Neural progenitor cell (in vitro differentiated cells): ENCODE results near the gene ZNF682.

Source experiments
- EZH2 ChIP-seq: fragments of 200-600 bp; sonication (generic); IDR thresholded peaks from 2 replicates; pipeline ENCODE4 v1.6.1; 2017; ENCODE audit warnings: antibody characterized with exemption, mild to moderate bottlenecking, moderate library complexity
- TF ChIP-seq, protein P1 (sequence below): fragments of 200-600 bp; sonication (generic); IDR thresholded peaks from 2 replicates; pipeline ENCODE4 v1.5.1; 2017; ENCODE audit warnings: antibody characterized with exemption, mild to moderate bottlenecking

DNA sequence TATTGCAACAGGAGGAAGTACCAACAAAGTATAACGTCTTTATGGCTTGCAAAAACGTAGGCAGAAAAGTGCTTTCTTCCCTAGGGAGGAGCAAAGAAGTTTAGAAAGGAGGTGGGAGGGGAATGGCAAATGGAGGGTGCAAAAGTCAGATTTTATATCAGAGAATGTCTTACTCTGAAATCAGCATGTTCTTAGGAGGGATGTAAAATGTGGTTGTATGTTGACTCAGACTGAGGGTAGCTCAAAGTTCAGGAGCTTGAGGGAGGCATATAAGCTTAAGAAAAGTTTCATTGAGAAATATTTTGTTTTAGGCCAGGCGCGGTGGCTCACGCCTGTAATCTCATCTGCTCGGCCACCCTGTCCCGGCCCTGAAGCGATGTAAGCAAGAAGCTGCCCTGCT is 40.2 kb upstream of the ZNF682 start:
- TF ChIP-seq, protein P1, sequence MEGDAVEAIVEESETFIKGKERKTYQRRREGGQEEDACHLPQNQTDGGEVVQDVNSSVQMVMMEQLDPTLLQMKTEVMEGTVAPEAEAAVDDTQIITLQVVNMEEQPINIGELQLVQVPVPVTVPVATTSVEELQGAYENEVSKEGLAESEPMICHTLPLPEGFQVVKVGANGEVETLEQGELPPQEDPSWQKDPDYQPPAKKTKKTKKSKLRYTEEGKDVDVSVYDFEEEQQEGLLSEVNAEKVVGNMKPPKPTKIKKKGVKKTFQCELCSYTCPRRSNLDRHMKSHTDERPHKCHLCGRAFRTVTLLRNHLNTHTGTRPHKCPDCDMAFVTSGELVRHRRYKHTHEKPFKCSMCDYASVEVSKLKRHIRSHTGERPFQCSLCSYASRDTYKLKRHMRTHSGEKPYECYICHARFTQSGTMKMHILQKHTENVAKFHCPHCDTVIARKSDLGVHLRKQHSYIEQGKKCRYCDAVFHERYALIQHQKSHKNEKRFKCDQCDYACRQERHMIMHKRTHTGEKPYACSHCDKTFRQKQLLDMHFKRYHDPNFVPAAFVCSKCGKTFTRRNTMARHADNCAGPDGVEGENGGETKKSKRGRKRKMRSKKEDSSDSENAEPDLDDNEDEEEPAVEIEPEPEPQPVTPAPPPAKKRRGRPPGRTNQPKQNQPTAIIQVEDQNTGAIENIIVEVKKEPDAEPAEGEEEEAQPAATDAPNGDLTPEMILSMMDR = no peak
- TF ChIP-seq EZH2 = no peak
